ENCODE measurements around the gene RAD51C.
"Not testable (repeated sequence)": the region's sequence is repeated elsewhere in the genome, so short reads cannot be mapped to it uniquely, and the experiment has no call there.

Gene RAD51C

GRCh38 chr17:58757162-58757613, 64.8 kb downstream of the RAD51C start:
- DNase-seq (ENCODE audit: low read depth), result no peak
- TF ChIP-seq CTCF (conservative IDR thresholded peaks at IDR 0.05; ENCODE audit: low read length), result no peak
- H3K4me3 ChIP-seq (ENCODE audit: low read length), result peak overlapping the region; percentile 60; the same call in 1 of the 2 replicates

GRCh38 chr17:58758890-58759289, 66.5 kb downstream of the RAD51C start:
- DNase-seq (ENCODE audit: low read depth), result no peak
- H3K4me3 ChIP-seq (ENCODE audit: low read length), result no peak overlapping the region
- TF ChIP-seq CTCF (conservative IDR thresholded peaks at IDR 0.05; ENCODE audit: low read length), result no peak

- H3K4me3 ChIP-seq (ENCODE audit: low read length), result no peak overlapping the region
- TF ChIP-seq CTCF (conservative IDR thresholded peaks at IDR 0.05; ENCODE audit: low read length), result no peak
- no peak for DNase-seq (ENCODE audit: low read depth)
Observed at GRCh38 chr17:58759522-58759921, 67.1 kb downstream of the RAD51C start.

- H3K4me3 ChIP-seq (ENCODE audit: low read length), result no peak overlapping the region
- DNase-seq (ENCODE audit: low read depth), result no peak
- no peak for TF ChIP-seq CTCF (conservative IDR thresholded peaks at IDR 0.05; ENCODE audit: low read length)
Observed at GRCh38 chr17:58760248-58760647, 67.8 kb downstream of the RAD51C start.

- DNase-seq (ENCODE audit: low read depth), result no peak
- H3K4me3 ChIP-seq (ENCODE audit: low read length), result no peak overlapping the region
- no peak for TF ChIP-seq CTCF (conservative IDR thresholded peaks at IDR 0.05; ENCODE audit: low read length)
Observed at GRCh38 chr17:58763263-58763662, 70.9 kb downstream of the RAD51C start.

- no peak for DNase-seq (ENCODE audit: low read depth)
- TF ChIP-seq CTCF (conservative IDR thresholded peaks at IDR 0.05; ENCODE audit: low read length), result no peak
- H3K4me3 ChIP-seq (ENCODE audit: low read length), result no peak overlapping the region
Observed at GRCh38 chr17:58764373-58764772, 72.0 kb downstream of the RAD51C start.

- not testable (repeated sequence) for H3K4me3 ChIP-seq (ENCODE audit: low read length); DNase-seq (ENCODE audit: low read depth)
Observed at GRCh38 chr17:58778482-58778881, 86.1 kb downstream of the RAD51C start.

- no peak for TF ChIP-seq CTCF (conservative IDR thresholded peaks at IDR 0.05; ENCODE audit: low read length)
- H3K4me3 ChIP-seq (ENCODE audit: low read length), result no peak overlapping the region
- DNase-seq (ENCODE audit: low read depth), result no peak
Observed at GRCh38 chr17:58779446-58779845, 87.0 kb downstream of the RAD51C start.

Measured in AG10803 (cell line).